SH-SY5Y (cell line): ENCODE measurements around the gene GBA3.

Experiments used
- GATA2 ChIP-seq: IDR thresholded peaks from 2 replicates; pipeline ENCODE4 v1.6.1; 2011; ENCODE audit warnings: mild to moderate bottlenecking, low read depth, low read length
- GATA3 ChIP-seq: IDR thresholded peaks from 2 replicates; pipeline ENCODE4 v1.6.1; 2011; ENCODE audit warnings: low read depth, mild to moderate bottlenecking, low read length, moderate library complexity

DNA sequence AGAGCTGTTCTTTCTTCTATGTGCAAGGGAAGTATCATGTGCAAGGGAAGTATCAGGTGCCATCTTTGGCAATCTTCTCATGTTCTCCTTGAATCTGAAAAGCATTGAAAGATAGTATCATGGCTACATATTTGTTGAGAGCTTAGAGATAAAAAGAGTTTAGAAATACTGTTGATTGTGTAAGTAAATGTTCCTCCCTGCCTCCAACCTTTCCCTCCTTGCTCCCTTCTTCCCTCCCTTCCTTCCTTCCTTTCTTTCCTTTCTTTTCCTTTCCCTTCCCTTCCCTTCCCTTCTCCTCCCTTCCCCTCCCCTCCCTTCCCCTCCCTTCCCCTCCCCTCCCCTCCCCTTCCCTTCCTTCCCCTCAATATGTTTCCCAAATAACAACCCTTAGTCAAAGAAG lies 108.7 kb downstream of the GBA3 start:
- no peak for TF ChIP-seq GATA3
- TF ChIP-seq GATA2: no peak
